Hematopoietic multipotent progenitor cell treated with erythropoietin and hydrocortisone succinate and interleukin-3 and kit ligand, for 15 days (in vitro differentiated cells): Measurements from ENCODE around the gene CLNK.

Source experiments
- DNase-seq: peaks from one replicate; pipeline ENCODE4 v3.0.0-alpha.2; 2015; ENCODE audit warnings: low spot score

CLNK gene

GRCh38 chr4:10521424-10521823 is 163.1 kb downstream of the CLNK start:
- no peak for DNase-seq

GRCh38 chr4:10509733-10510132 is 174.8 kb downstream of the CLNK start:
- no peak for DNase-seq

GRCh38 chr4:10506077-10506476 is 178.5 kb downstream of the CLNK start:
- no peak for DNase-seq

GRCh38 chr4:10504570-10505179 is 179.9 kb downstream of the CLNK start:
- no peak for DNase-seq

GRCh38 chr4:10502717-10503116 is 181.9 kb downstream of the CLNK start:
- DNase-seq: no peak

- DNase-seq: no peak
Measured at GRCh38 chr4:10500776-10501175, 183.8 kb downstream of the CLNK start.

GRCh38 chr4:10496200-10496599 is 188.4 kb downstream of the CLNK start:
- no peak for DNase-seq

GRCh38 chr4:10495651-10496050 is 188.9 kb downstream of the CLNK start:
- DNase-seq: no peak

GRCh38 chr4:10492464-10492863 is 192.1 kb downstream of the CLNK start:
- DNase-seq: no peak

GRCh38 chr4:10491401-10491800 is 193.2 kb downstream of the CLNK start:
- no peak for DNase-seq

- no peak for DNase-seq
Measured at GRCh38 chr4:10490996-10491395, 193.6 kb downstream of the CLNK start.

GRCh38 chr4:10482913-10483312 is 201.7 kb downstream of the CLNK start:
- DNase-seq: no peak

- DNase-seq: no peak
Measured at GRCh38 chr4:10480616-10481015, 204.0 kb downstream of the CLNK start.

- DNase-seq: no peak
Measured at GRCh38 chr4:10478621-10479020, 205.9 kb downstream of the CLNK start.

GRCh38 chr4:10470505-10470904 is 214.1 kb downstream of the CLNK start:
- DNase-seq: no peak

GRCh38 chr4:10466161-10466560 is 218.4 kb downstream of the CLNK start:
- no peak for DNase-seq

- no peak for DNase-seq
Measured at GRCh38 chr4:10462876-10463275, 221.7 kb downstream of the CLNK start.

- DNase-seq: no peak
Measured at GRCh38 chr4:10461850-10462400, 222.6 kb downstream of the CLNK start.

GRCh38 chr4:10461091-10461849 is 223.3 kb downstream of the CLNK start:
- peak; percentile 76 for DNase-seq

- no peak for DNase-seq
Measured at GRCh38 chr4:10460313-10461047, 224.1 kb downstream of the CLNK start.

GRCh38 chr4:10459305-10459704 is 225.3 kb downstream of the CLNK start:
- no peak for DNase-seq

- no peak for DNase-seq
Measured at GRCh38 chr4:10458177-10458576, 226.4 kb downstream of the CLNK start.

- DNase-seq: peak; percentile 73
Measured at GRCh38 chr4:10457255-10457801, 227.2 kb downstream of the CLNK start, which contains the start of gene ZNF518B. Gene ZNF518B, minus strand, starts transcription at chr4:10457426. Its CDS starts 11,098 bp downstream, at chr4:10446328.
